Stimulated activated naive B cell treated with anti-CD40 and anti-IgM and Interleukin-4, amounts not matched to agents 10 μg/mL and 1 μg/mL and 100 μg/mL, for 72 hours (primary cell): ENCODE measurements around the gene TJP2.

Source experiments
- ATAC-seq, 2 donors: fragments of 150-1000 bp; cut with Tn5 transposase; replicated peaks; 2 replicates each; pipeline ENCODE4 v1.10.0; 2021; ENCODE audit warnings: moderate library complexity in 1 of 2
- DNase-seq: peaks from one replicate; pipeline ENCODE4 v3.0.0; 2021
- H3K27ac Mint-ChIP-seq: one replicate; pipeline ENCODE4 v1.8.0; 2022; ENCODE audit warnings: mild to moderate bottlenecking, mixed read lengths
- H3K27me3 Mint-ChIP-seq, 2 donors: one replicate each; pipeline ENCODE4 v1.8.0; 2022; ENCODE audit warnings: mixed read lengths in 2 of 2
- H3K36me3 Mint-ChIP-seq, 2 donors: one replicate each; pipeline ENCODE4 v1.8.0; 2022; ENCODE audit warnings: mixed read lengths in 2 of 2, mild to moderate bottlenecking in 1 of 2
- H3K4me1 Mint-ChIP-seq, 2 donors: one replicate each; pipeline ENCODE4 v1.8.0; 2022; ENCODE audit warnings: mixed read lengths in 2 of 2, mild to moderate bottlenecking in 1 of 2
- H3K4me3 Mint-ChIP-seq, 2 donors: one replicate each; pipeline ENCODE4 v1.8.0; 2022; ENCODE audit warnings: mild to moderate bottlenecking in 2 of 2, mixed read lengths in 2 of 2, moderate library complexity in 1 of 2
- H3K9me3 Mint-ChIP-seq, 2 donors: one replicate each; pipeline ENCODE4 v1.8.0; 2022; ENCODE audit warnings: mixed read lengths in 2 of 2, mild to moderate bottlenecking in 1 of 2

The TJP2 gene

DNA sequence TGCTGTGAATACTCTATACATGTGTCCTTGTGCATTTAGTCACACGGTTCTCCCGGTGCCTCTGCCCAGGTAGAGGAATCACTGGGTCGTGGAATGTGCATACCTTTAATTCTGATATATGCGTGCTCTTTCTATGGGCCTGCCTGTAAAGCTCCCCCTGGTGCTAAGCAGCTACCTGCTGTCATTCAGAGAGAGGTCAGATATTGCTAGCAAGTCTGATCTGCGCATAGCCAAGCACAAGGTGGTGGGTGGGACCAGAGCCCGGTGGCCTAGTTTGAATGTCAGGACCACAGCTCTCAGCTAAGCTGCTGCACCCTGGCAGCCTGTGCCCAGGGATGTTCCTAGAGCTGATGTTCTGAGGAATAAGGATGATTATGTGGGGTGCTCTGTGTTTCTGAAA is 33.4 kb downstream of the TJP2 start:
- DNase-seq (no peak), ATAC-seq (no peak)
- Mint-ChIP-seq H3K4me1 (peaks cover 0 to 4% of the 10 kb centered on the region in 2 donors), H3K36me3 (no peaks in the 10 kb centered on the region), H3K4me3 (no peak overlapping the region), H3K27me3 (no peaks in the 10 kb centered on the region), H3K27ac (no peak overlapping the region), H3K9me3 (no peaks in the 10 kb centered on the region)

DNA sequence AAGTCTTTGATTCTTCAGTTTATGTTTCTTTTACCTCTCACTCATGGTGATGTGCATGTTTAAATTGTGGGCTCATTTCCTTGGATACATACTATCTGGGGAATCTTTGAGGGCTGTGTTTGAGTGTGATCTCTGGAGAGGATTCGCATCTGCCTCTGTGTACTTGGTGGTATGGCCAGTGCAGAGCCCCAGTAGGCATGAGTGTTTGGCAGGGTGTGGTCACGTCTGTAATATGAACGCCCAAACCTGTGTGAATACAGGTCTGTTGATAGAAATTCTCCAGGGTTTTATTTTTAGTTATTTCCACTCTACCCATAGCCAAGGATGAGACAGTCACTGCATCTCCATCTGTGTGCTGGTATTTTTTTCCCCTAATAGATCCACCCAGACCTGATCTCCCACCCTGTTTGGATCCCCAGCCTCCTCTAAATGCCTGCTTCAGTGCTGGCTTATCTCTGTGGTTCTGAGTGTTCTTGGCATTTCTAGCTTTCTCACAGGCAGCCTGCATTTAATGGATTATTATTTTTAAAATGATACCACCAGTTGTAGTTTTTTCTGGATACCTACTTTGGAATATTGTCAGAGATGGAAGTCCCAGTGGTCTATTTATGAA is 37.5 kb downstream of the TJP2 start:
- H3K9me3 Mint-ChIP-seq, result no peaks in the 10 kb centered on the region
- ATAC-seq (no peak), DNase-seq (no peak)
- H3K4me3 Mint-ChIP-seq, result no peak overlapping the region
- no peaks in the 10 kb centered on the region for H3K4me1 Mint-ChIP-seq
- H3K27ac Mint-ChIP-seq, result no peak overlapping the region
- H3K27me3 Mint-ChIP-seq, result no peaks in the 10 kb centered on the region
- no peaks in the 10 kb centered on the region for H3K36me3 Mint-ChIP-seq

DNA sequence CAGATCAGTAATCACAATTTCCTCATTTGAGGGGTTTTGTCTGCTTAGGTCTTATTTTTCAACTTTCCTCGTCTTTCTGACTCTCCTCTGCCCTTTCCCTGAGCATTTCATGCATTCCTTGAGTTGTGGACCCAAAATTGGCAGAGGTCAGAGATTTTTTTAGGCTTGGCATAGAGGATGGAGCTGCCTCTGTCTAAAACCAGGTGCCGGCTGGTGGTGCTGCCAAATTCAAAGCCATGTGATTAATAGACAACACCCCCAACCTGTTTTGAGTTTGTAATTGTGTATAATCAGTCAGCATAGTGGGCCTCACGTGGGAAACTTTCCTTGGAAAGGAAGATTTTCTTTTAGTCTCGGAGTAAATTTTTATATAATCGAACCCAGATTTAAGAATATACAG is 39.6 kb downstream of the TJP2 start:
- DNase-seq (no peak), ATAC-seq (no peak)
- no peaks in the 10 kb centered on the region for H3K36me3 Mint-ChIP-seq
- no peak overlapping the region for H3K4me3 Mint-ChIP-seq
- H3K27me3 Mint-ChIP-seq, result no peaks in the 10 kb centered on the region
- H3K4me1 Mint-ChIP-seq, result no peaks in the 10 kb centered on the region
- no peaks in the 10 kb centered on the region for H3K9me3 Mint-ChIP-seq
- no peak overlapping the region for H3K27ac Mint-ChIP-seq

DNA sequence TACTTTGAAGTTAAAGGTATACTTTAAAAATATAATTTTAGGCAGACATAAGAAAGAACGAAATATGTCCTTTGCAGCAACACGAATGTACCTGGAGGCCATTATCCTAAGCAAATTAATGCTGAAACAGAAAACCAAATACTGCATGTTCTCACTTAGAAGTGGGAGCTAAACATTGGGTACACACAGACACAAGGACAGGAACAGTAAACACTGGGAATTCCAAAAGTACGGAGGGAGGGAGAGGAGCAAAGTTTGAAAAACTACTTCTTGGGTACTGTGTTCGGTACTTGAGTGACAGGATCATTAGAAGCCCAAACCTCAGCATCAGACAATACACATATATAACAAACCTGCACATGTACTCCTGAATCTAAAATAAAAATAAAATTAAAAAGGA is 40.9 kb downstream of the TJP2 start:
- Mint-ChIP-seq H3K27me3 (no peaks in the 10 kb centered on the region), H3K4me1 (no peaks in the 10 kb centered on the region), H3K36me3 (no peaks in the 10 kb centered on the region), H3K4me3 (no peak overlapping the region), H3K27ac (no peak overlapping the region), H3K9me3 (no peaks in the 10 kb centered on the region)
- no peak for DNase-seq
- no peak for ATAC-seq

DNA sequence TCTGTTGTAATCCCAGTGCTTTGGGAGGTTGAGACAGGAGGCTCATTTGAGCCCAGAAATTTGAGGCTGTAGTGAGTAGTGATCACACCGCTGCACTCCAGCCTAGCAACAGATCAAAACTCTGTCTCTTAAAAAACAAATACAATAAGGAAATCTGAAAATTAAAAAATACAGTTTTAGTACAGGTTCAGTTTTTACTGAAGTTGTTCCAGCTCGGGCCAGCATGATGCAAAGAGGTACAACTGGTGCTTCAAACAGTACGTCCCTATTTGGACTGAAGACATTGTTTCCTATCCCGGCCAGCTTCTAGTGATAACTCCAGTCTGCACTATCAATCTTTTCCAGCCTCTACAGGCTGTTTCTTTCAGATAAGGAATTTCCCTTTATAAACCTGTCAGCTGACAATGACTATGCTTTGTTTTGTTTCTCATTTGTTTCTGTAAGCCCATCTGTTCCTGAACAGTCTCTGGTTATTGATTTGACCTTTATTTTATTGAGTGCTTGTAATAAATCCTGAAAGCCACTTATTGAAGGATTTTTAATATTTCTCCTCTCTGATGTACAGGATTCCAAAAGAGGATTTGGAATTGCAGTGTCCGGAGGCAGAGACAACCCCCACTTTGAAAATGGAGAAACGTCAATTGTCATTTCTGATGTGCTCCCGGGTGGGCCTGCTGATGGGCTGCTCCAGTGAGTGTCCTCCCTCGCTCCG is 41.9 kb downstream of the TJP2 start:
- no peak overlapping the region for H3K4me3 Mint-ChIP-seq
- H3K9me3 Mint-ChIP-seq, result no peaks in the 10 kb centered on the region
- no peaks in the 10 kb centered on the region for H3K27me3 Mint-ChIP-seq
- peaks cover 2 to 6% of the 10 kb centered on the region in 2 donors for H3K36me3 Mint-ChIP-seq
- ATAC-seq (no peak), DNase-seq (no peak)
- H3K4me1 Mint-ChIP-seq, result no peaks in the 10 kb centered on the region
- no peak overlapping the region for H3K27ac Mint-ChIP-seq

DNA sequence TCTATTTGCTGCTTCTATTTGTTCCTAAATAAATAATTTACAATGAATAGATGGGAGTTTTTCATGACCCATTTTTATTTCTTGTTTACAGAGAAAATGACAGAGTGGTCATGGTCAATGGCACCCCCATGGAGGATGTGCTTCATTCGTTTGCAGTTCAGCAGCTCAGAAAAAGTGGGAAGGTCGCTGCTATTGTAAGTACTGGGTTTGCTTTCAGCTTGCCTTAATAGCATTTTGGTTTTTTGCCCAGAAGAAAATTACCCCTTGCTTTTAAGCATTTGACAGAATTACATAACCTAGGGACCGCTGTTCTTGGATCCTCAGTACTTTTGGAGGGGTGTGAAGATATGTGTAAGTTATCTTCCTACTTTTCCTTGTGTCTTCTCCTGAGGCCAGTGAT is 44.1 kb downstream of the TJP2 start:
- H3K27me3 Mint-ChIP-seq, result no peaks in the 10 kb centered on the region
- no peaks in the 10 kb centered on the region for H3K9me3 Mint-ChIP-seq
- peaks cover 2 to 6% of the 10 kb centered on the region in 2 donors for H3K36me3 Mint-ChIP-seq
- no peak overlapping the region for H3K4me3 Mint-ChIP-seq
- H3K27ac Mint-ChIP-seq, result no peak overlapping the region
- ATAC-seq, result no peak
- DNase-seq, result no peak
- H3K4me1 Mint-ChIP-seq, result no peaks in the 10 kb centered on the region

DNA sequence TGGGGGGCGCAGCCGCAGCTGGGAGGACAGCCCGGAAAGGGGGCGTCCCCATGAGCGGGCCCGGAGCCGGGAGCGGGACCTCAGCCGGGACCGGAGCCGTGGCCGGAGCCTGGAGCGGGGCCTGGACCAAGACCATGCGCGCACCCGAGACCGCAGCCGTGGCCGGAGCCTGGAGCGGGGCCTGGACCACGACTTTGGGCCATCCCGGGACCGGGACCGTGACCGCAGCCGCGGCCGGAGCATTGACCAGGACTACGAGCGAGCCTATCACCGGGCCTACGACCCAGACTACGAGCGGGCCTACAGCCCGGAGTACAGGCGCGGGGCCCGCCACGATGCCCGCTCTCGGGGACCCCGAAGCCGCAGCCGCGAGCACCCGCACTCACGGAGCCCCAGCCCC is 47.0 kb downstream of the TJP2 start:
- ATAC-seq (no peak), DNase-seq (no peak)
- Mint-ChIP-seq H3K27ac (no peak overlapping the region), H3K4me3 (no peak overlapping the region), H3K36me3 (peaks cover 5 to 9% of the 10 kb centered on the region in 2 donors), H3K27me3 (no peaks in the 10 kb centered on the region), H3K4me1 (no peaks in the 10 kb centered on the region), H3K9me3 (no peaks in the 10 kb centered on the region)

DNA sequence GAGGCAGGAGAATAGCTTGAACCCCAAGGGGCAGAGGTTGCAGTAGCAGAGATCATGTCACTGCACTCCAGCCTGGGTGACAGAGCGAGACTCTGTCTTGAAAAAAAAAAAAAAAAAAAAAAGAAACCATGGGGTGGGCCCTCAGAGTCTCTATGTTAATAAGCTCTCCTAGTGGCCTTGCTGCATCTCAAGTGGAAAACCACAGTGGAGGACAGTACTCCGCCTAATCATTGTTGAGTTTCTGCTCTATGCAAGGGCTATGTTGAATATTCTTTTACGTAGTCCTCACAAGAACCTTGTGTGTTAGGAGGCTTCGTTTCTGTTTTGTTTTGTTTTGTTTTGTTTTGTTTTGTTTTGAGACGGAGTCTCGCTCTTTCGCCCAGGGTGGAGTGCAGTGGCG is 48.9 kb downstream of the TJP2 start:
- H3K27ac Mint-ChIP-seq, result no peak overlapping the region
- DNase-seq, result no peak
- H3K36me3 Mint-ChIP-seq, result peaks cover 6 to 12% of the 10 kb centered on the region in 2 donors
- H3K4me1 Mint-ChIP-seq, result no peaks in the 10 kb centered on the region
- no peak for ATAC-seq
- H3K4me3 Mint-ChIP-seq, result no peak overlapping the region
- H3K27me3 Mint-ChIP-seq, result no peaks in the 10 kb centered on the region
- no peaks in the 10 kb centered on the region for H3K9me3 Mint-ChIP-seq

DNA sequence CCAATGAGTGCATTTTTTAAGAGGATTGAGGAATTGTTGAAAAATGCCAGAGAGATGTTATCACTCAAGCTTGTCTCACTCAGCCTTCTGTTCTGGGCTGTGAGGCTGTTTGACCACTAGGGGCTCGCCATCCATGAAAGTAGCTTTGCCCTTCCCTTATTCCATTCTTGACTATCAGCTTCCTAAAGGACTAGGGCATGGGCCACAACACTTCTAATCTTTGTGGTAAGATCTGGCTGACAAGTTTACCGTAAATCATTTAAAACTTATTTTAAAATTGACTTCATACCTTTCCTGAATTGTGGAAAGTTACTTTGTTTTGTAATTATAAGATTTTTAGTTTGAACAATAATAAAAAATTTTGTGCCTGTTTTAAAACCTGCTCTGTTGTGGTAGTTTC is 49.5 kb downstream of the TJP2 start:
- Mint-ChIP-seq H3K36me3 (peaks cover 6 to 15% of the 10 kb centered on the region in 2 donors), H3K4me3 (no peak overlapping the region), H3K9me3 (no peaks in the 10 kb centered on the region), H3K27ac (no peak overlapping the region), H3K27me3 (no peaks in the 10 kb centered on the region), H3K4me1 (no peaks in the 10 kb centered on the region)
- DNase-seq (no peak), ATAC-seq (peak in 1 of 2 donors; percentile 53)

DNA sequence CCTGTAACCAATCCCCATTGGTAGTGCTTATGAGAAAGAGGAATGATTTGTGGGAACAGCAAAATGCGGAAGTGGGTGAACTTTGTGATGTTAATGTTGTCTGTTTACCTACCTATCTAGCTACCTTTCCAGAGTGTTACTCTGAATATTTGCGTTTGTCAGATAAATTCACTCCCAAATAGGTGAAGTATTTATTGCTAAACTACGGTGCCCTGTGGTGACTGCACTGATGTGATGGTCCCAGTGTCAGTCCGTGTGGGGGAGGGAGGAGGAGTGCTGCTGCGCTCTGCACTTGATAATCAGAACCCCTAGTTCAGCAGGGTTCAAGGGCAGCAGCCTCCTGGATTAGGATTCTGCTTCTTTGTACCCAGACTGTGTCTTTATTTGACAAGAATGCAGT is 55.3 kb downstream of the TJP2 start:
- Mint-ChIP-seq H3K27ac (no peak overlapping the region), H3K36me3 (peaks cover 4 to 14% of the 10 kb centered on the region in 2 donors), H3K4me3 (no peak overlapping the region), H3K4me1 (no peaks in the 10 kb centered on the region), H3K27me3 (no peaks in the 10 kb centered on the region), H3K9me3 (no peaks in the 10 kb centered on the region)
- DNase-seq, result no peak
- ATAC-seq, result no peak

DNA sequence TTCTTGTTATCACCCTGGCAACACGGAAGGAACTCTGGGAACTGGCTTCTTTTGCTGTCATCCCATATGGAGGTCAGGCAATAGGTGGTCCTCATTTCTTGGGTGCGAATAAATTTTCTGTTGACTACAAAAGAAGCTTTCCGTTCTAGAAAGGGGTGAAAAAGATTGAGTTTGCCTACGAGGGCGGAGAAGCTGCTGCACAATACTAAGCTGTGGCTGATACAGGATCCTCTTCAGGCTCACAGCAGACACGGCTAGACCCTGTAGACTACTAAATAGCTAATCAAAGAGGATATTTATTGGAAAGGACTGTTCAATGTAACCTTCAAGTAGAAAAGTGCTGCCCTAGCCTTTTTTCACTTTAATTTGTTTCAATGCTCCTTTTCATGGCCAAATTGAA is 58.1 kb downstream of the TJP2 start:
- Mint-ChIP-seq H3K9me3 (no peaks in the 10 kb centered on the region), H3K36me3 (peaks cover 1 to 15% of the 10 kb centered on the region in 2 donors), H3K4me1 (peaks cover 0 to 3% of the 10 kb centered on the region in 2 donors), H3K27me3 (no peaks in the 10 kb centered on the region), H3K4me3 (no peak overlapping the region), H3K27ac (no peak overlapping the region)
- DNase-seq (no peak), ATAC-seq (no peak)

DNA sequence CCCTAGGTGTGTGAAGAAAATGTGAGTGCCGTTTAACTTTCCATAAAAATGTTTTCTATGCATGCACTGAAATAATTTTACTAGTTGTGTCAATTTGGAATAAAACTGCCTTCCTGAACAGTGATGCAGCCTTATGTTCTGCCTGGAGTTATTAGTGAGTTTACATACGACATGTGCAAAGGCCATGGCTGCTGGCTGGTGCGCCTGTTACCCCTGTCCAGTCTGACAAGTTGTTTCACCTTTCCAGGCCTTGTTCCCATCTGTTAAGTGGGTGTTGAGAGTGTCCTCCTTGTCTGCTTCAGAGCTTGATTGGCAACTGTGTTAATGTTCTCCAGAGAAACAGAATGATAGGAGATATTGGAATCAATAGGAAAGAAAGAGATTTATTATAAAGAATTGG is 60.6 kb downstream of the TJP2 start:
- DNase-seq (no peak), ATAC-seq (no peak)
- no peaks in the 10 kb centered on the region for H3K9me3 Mint-ChIP-seq
- H3K4me1 Mint-ChIP-seq, result peaks cover 0 to 7% of the 10 kb centered on the region in 2 donors
- H3K36me3 Mint-ChIP-seq, result peaks cover 0 to 17% of the 10 kb centered on the region in 2 donors
- H3K4me3 Mint-ChIP-seq, result no peak overlapping the region
- H3K27me3 Mint-ChIP-seq, result no peaks in the 10 kb centered on the region
- no peak overlapping the region for H3K27ac Mint-ChIP-seq

DNA sequence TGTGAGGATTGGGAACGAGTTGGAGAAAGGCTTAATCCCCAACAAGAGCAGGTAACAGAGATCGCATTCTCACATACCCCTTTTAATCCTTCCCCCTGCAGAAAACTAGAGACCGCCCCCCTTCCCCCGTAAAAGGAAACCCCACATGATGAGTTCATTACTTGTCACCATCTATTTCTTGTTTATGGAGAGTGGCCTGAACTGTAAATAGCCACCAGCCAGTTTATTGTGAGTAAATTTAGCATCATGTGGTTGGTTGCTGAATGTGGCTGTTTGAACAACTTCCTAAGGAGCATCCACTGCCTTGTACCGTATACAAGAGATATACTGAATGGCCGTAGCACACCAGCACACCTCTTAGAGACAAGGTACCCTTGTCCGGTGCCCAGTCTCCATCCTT is 62.1 kb downstream of the TJP2 start:
- no peak overlapping the region for H3K4me3 Mint-ChIP-seq
- no peaks in the 10 kb centered on the region for H3K27me3 Mint-ChIP-seq
- no peaks in the 10 kb centered on the region for H3K9me3 Mint-ChIP-seq
- H3K27ac Mint-ChIP-seq, result no peak overlapping the region
- no peak for DNase-seq
- ATAC-seq, result no peak
- peaks cover 3 to 17% of the 10 kb centered on the region in 2 donors for H3K36me3 Mint-ChIP-seq
- peaks cover 0 to 7% of the 10 kb centered on the region in 2 donors for H3K4me1 Mint-ChIP-seq

DNA sequence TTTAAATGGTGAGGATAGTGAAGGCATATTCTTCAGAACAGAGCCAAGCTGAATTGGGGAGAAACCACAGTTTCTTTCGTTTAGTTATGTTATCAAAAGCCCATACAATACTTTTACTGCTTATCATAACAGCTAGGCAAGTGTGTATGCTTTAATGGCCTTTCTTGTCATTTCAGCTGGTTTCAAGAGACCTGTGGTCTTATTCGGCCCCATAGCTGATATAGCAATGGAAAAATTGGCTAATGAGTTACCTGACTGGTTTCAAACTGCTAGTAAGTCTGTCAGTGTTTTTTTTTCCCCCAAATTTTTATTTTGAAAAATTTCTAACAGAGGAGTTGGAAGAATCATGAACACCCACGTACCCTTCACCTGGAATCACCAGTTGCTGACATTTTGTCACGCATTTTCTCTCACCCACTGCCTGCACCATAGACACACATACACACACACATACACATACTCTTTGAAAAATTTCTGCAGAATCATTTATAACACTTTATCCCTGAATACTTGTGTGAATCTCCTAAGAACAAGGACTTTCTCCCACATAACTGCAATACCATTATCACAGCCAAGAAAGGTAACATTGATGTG is 63.7 kb downstream of the TJP2 start:
- no peaks in the 10 kb centered on the region for H3K27me3 Mint-ChIP-seq
- H3K9me3 Mint-ChIP-seq, result no peaks in the 10 kb centered on the region
- H3K27ac Mint-ChIP-seq, result no peak overlapping the region
- DNase-seq, result no peak
- peaks cover 3 to 17% of the 10 kb centered on the region in 2 donors for H3K36me3 Mint-ChIP-seq
- ATAC-seq, result peak in 1 of 2 donors; percentile 50
- H3K4me1 Mint-ChIP-seq, result peaks cover 0 to 7% of the 10 kb centered on the region in 2 donors
- H3K4me3 Mint-ChIP-seq, result no peak overlapping the region

DNA sequence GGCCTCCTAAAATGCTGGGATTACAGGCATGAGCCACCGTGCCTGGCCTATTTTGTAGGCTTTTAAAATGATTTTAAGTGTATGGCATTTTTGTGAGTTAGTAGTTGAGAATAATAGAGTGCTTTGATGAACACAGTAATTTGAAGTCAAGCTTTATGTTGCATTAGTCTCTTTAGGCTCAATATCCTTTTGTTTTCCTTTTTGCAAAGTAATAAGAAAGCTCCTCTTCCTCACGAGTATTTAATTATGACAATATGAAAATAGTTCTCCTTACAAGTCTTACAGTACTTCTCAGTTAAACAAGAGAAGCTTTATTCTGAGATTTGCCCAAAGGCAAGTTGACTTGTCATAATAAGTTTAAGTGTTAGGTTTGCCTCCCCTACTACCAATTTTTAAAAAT is 69.0 kb downstream of the TJP2 start:
- Mint-ChIP-seq H3K4me3 (no peak overlapping the region), H3K36me3 (peaks cover 3 to 20% of the 10 kb centered on the region in 2 donors), H3K27ac (no peak overlapping the region), H3K4me1 (no peaks in the 10 kb centered on the region), H3K27me3 (no peaks in the 10 kb centered on the region), H3K9me3 (no peaks in the 10 kb centered on the region)
- no peak for ATAC-seq
- no peak for DNase-seq
